IPS-18c (cell line): ENCODE measurements around the gene ERBB4.
"Not testable (repeated sequence)": the region's sequence is repeated elsewhere in the genome, so short reads cannot be mapped to it uniquely, and the experiment has no call there.

ENCODE experiments used
- H3K4me3 ChIP-seq: 2 replicates; pipeline ENCODE4 v1.7.0; 2013; ENCODE audit warnings: low read depth, mild to moderate bottlenecking, low read length, moderate library complexity; ENCODE audit not compliant: insufficient read depth
- H3K9me3 ChIP-seq: one replicate; pipeline ENCODE4 v1.6.1; 2013; ENCODE audit warnings: mild to moderate bottlenecking, low read length, moderate library complexity; ENCODE audit not compliant: control insufficient read depth, insufficient read depth

The ERBB4 gene

DNA sequence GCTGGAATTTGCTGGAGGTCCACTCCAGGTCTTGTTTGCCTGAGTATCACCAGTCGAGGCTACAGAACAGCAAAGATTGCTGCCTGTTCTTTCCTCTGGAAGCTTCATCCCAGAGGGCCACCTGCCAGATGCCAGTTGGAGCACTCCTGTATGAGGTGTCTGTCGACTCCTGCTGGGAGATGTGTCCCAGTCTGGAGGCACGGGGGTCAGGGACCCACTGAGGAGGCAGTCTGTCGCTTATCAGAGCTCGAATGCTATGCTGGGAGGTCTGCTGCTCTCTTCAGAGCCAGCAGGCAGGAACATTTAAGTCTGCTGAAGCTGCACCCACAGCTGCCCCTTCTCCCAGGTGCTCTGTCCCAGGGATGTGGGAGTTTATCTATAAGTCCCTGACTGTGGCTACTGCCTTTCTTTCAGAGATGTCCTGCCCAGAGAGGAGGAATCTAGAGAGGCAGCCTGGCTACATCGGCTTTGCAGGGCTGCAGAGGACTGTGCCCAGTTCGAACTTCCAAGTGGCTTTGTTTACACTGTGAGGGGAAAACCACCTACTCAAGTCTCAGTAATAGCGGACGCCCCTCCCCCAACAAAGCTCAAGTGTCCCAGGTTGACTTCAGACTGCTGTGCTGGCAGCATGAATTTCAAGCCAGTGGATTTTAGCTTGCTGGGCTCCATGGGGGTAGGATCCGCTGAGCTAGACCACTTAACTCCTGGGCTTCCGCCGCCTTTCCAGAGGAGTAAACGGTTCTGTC, 301.1 kb downstream of the ERBB4 start:
- H3K9me3 ChIP-seq = no peaks in the 10 kb centered on the region
- no peak overlapping the region for H3K4me3 ChIP-seq

DNA sequence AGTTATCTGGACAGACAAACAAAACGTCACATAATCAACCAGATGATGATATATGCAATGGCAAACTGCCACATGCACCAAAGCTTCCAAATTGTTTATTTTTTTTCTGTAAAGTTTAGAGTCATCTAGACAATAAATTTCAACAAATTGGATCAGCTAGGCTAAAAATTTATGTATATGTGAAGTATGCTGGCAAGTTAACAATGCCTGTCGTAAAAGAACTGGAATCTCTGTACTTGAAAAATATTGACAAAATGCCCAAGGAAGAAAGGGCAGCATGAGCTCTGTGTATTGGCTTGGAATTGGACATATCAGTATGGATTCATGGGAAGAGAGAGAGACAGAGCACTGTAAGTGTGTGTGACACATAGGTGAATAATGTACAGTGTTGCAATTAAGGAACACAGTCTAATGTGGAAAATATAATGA, 309.8 kb downstream of the ERBB4 start:
- Histone ChIP-seq H3K9me3 (no peaks in the 10 kb centered on the region), H3K4me3 (no peak overlapping the region)

DNA sequence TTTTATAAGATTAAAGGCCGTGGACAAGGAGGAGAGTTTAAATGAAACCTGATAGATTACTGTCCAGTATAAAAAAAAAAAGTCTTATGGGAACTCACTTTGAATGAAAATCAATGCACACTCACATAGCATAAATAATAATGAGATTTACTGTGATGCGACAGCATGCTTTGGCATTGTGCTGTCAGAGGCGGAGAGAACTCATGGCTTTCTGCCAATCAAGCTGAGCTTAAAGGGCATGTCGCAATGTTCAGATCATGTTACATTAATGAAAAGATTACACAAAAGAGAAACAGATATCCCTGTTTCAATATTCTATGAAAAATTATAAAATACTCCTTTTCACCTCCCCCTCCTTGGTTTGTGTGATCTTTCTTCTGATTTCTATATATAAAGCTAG, 310.8 kb downstream of the ERBB4 start:
- Histone ChIP-seq H3K4me3 (no peak overlapping the region), H3K9me3 (no peaks in the 10 kb centered on the region)

DNA sequence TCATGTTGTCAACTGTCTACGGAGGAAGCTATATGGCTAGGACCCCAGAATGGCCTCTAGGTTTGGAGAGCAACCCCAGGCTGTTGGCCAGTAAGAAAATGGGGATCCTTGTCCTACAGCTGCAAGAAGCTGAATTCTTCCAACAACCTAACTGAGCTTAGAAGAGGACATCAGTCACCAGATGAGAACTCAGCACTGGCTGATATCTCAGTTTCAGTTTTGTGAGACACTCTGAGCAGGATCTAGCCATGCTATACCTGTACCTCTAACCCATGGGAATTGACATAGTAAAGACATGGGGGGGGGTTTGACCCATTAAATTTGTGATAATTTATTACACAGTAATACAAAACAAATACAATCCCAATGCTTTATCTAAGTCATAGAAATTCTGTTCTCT, 312.5 kb downstream of the ERBB4 start:
- Histone ChIP-seq H3K4me3 (no peak overlapping the region), H3K9me3 (no peaks in the 10 kb centered on the region)

GRCh38 chr2:212223696-212224095, 314.9 kb downstream of the ERBB4 start:
- no peak overlapping the region for H3K4me3 ChIP-seq
- no peaks in the 10 kb centered on the region for H3K9me3 ChIP-seq

DNA sequence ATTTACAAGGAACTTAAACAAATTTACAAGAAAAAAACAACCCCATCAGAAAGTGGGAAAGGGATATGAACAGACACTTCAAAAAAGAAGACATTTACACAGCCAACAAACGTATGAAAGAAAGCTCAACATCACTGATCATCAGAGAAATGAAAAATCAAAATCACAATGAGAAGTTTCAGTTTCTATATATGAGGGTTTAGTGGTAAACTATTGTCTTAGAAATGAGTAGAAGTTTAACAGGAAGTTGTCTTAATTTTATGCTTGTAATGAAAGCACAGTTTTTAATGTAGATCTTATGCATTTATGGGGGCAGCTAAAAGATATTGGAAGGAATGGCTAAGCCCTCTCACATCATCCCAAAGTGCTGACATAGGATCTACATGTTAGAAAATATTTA, 325.4 kb downstream of the ERBB4 start:
- no peaks in the 10 kb centered on the region for H3K9me3 ChIP-seq
- no peak overlapping the region for H3K4me3 ChIP-seq

- H3K9me3 ChIP-seq = no peaks in the 10 kb centered on the region
Measured at GRCh38 chr2:212208467-212208866, 330.1 kb downstream of the ERBB4 start.

GRCh38 chr2:212197776-212198175, 340.8 kb downstream of the ERBB4 start:
- no peak overlapping the region for H3K4me3 ChIP-seq
- H3K9me3 ChIP-seq = no peaks in the 10 kb centered on the region

More at GRCh38 chr2:212208467-212208866, 330.1 kb downstream of the ERBB4 start:
- no peak overlapping the region for H3K4me3 ChIP-seq

GRCh38 chr2:212195626-212196025, 343.0 kb downstream of the ERBB4 start:
- H3K9me3 ChIP-seq = no peaks in the 10 kb centered on the region
- H3K4me3 ChIP-seq = no peak overlapping the region

GRCh38 chr2:212194396-212194795, 344.2 kb downstream of the ERBB4 start:
- H3K9me3 ChIP-seq = no peaks in the 10 kb centered on the region
- H3K4me3 ChIP-seq = no peak overlapping the region

DNA sequence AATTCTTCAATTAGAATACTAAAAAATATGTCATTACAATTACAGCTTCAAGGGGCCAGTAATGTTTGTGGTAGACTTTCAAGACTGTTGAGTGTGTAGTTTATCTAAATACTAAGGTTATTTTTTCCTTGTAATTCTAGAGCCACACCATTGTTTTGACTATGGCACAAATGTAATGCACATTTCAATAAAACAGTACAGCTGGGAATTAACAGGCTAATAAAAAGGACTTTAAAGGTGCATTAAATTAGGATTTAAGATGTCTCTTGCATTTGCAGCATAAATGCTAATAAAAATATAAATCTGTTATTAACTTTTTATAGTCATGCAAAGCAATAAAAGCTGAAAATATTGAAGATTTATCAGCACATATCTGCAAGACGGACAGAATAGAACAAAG, 344.8 kb downstream of the ERBB4 start:
- H3K9me3 ChIP-seq = no peaks in the 10 kb centered on the region
- no peak overlapping the region for H3K4me3 ChIP-seq

DNA sequence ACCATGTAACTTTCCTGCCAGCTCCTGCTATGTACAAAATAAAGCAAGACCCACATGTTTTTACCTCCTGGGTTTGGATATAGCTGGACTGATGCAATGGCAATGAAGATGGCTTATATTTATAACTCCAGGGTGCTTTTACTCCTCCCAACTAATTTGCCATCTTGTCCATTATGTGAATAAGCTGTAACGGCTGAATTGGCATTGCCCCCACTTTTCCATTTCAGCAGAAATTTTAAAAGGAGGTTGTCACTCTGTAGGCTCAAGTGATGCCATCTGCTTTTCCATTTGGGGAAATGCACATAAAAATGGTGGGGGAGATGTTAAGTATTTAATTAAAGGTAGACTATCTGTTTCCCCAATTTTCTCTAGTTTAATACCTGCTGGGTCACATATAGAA, 345.5 kb downstream of the ERBB4 start:
- no peak overlapping the region for H3K4me3 ChIP-seq
- H3K9me3 ChIP-seq = no peaks in the 10 kb centered on the region

DNA sequence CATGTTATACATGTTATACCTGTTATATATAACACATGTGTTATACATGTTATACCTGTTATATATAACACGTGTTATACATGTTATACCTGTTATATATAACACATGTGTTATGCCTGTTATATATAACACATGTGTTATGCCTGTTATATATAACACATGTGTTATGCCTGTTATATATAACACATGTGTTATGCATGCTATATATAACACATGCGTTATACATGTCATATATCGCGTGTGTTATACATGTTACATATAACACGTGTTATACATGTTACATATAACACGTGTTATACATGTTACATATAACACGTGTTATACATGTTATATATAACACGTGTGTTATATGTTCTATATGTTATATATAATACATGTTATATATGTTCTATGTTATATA, 347.2 kb downstream of the ERBB4 start:
- H3K9me3 ChIP-seq, H3K4me3 ChIP-seq: not testable (repeated sequence)

GRCh38 chr2:212186166-212186565, 352.4 kb downstream of the ERBB4 start:
- Histone ChIP-seq H3K4me3 (no peak overlapping the region), H3K9me3 (no peaks in the 10 kb centered on the region)

- Histone ChIP-seq H3K4me3 (no peak overlapping the region), H3K9me3 (no peaks in the 10 kb centered on the region)
Measured at GRCh38 chr2:212181646-212182045, 357.0 kb downstream of the ERBB4 start.

DNA sequence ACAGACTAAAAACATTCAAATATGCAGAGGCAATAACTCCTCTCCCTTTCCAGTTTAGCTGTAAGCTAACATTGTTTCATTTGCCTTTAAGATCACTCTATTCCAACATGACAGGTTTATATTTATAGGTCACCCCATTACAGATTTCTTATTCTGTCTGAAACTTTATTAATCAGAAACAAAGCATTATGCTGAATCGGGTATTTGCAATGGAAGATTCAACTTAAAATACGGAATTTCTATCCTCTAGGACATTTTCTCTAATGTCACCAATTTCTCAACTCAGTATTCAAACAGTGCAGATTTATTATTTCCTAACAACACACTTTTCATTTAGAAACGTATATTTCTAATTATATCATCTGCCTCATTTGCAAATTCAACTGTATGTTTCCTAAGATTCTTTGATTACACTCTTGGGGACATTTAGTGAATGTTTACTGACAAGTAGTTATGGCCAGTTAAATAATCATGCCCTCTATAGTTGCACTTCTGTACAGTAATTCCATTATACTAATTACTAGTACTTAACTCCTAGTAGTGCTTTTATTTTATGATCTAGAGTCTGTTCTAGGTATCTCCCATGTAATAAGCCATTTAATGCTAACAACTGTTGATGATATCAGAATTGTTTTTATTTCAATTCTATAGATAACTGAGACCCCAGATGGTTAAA, 358.1 kb downstream of the ERBB4 start:
- Histone ChIP-seq H3K9me3 (no peaks in the 10 kb centered on the region), H3K4me3 (no peak overlapping the region)

- H3K4me3 ChIP-seq = no peak overlapping the region
- no peaks in the 10 kb centered on the region for H3K9me3 ChIP-seq
Measured at GRCh38 chr2:212177724-212178123, 360.9 kb downstream of the ERBB4 start.

DNA sequence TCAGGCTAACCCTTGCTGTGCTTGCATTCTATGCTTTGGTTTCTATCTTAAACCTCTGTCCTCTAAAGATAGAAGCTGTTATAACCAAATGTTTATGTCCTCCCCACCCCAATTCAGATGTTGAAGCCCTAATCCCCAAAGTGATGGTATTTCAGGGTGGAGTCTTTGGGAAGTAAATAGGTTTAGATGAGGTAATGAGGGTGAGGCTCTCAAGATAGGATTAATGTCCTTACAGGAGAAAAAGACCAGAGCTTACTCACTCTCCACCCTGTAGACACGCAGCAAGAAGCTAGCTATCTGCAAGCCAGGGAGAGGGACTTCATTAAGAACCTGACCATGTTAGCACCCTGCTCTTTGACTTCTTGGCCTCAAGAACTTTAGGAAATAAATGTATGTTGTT, 362.5 kb downstream of the ERBB4 start:
- no peaks in the 10 kb centered on the region for H3K9me3 ChIP-seq
- no peak overlapping the region for H3K4me3 ChIP-seq
